Activated T-helper 9 cell treated with anti-CD3 and anti-CD28 coated beads, Interleukin-2, amount 50 U/mL, for 16 hours (primary cell): ENCODE measurements around the gene DSG3.

Source experiments
- DNase-seq: peaks from one replicate; pipeline ENCODE4 v3.0.0-alpha.2; 2020; ENCODE audit warnings: low read depth

DSG3 gene

GRCh38 chr18:31516437-31516836, 68.9 kb downstream of the DSG3 start:
- DNase-seq: no peak

GRCh38 chr18:31526374-31526773, 78.8 kb downstream of the DSG3 start:
- DNase-seq: no peak
